Osteocyte (in vitro differentiated cells): Measurements from ENCODE around the gene CNTN1. TPM values are rescaled to one million over a fixed set of nuclear protein-coding genes. Genes with fewer than 3 reads are reported as not detected.

ENCODE experiments used
- DNase-seq: peaks from one replicate; pipeline ENCODE4 v3.0.0; 2021; ENCODE audit warnings: mixed read lengths; ENCODE audit not compliant: unreplicated experiment; ENCODE audit errors: extremely low spot score
- H3K27ac Mint-ChIP-seq: one replicate; pipeline ENCODE4 v1.8.0; 2021; ENCODE audit warnings: mild to moderate bottlenecking, mixed read lengths; ENCODE audit not compliant: unreplicated experiment
- H3K27me3 Mint-ChIP-seq: one replicate; pipeline ENCODE4 v1.8.0; 2021; ENCODE audit warnings: mixed read lengths; ENCODE audit not compliant: unreplicated experiment
- H3K36me3 Mint-ChIP-seq: one replicate; pipeline ENCODE4 v1.8.0; 2021; ENCODE audit warnings: mixed read lengths; ENCODE audit not compliant: unreplicated experiment
- H3K4me1 Mint-ChIP-seq: one replicate; pipeline ENCODE4 v1.8.0; 2021; ENCODE audit warnings: mixed read lengths; ENCODE audit not compliant: unreplicated experiment
- H3K4me3 Mint-ChIP-seq: one replicate; pipeline ENCODE4 v1.8.0; 2021; ENCODE audit warnings: mild to moderate bottlenecking, moderate library complexity, mixed read lengths; ENCODE audit not compliant: unreplicated experiment
- H3K9me3 Mint-ChIP-seq: one replicate; pipeline ENCODE4 v1.8.0; 2021; ENCODE audit warnings: mixed read lengths; ENCODE audit not compliant: unreplicated experiment
- CTCF ChIP-seq: fragments of 200-600 bp; sonication (generic); IDR thresholded peaks from 2 replicates; pipeline ENCODE4 v1.5.0; 2021; ENCODE audit warnings: antibody characterized with exemption, mild to moderate bottlenecking, moderate library complexity
- total RNA-seq: library from RNA; stranded (reverse); gene quantifications from 2 replicates; pipeline ENCODE4 v1.2.1, GENCODE V29; 2021

The CNTN1 gene
- total RNA-seq, 1 donor from 2014 or later: 1.8 TPM

GRCh38 chr12:41013881-41014642, 321.8 kb downstream of the CNTN1 start:
- H3K9me3 Mint-ChIP-seq: peaks cover 17% of the 10 kb centered on the region
- no peak for DNase-seq
- no peaks in the 10 kb centered on the region for H3K36me3 Mint-ChIP-seq
- H3K27me3 Mint-ChIP-seq: peaks cover 15% of the 10 kb centered on the region
- TF ChIP-seq CTCF: no peak
- no peak overlapping the region for H3K4me3 Mint-ChIP-seq
- no peak overlapping the region for H3K27ac Mint-ChIP-seq
- H3K4me1 Mint-ChIP-seq: peaks cover 12% of the 10 kb centered on the region

- no peak for TF ChIP-seq CTCF
- Mint-ChIP-seq H3K9me3 (peaks cover 17% of the 10 kb centered on the region), H3K4me1 (peaks cover 12% of the 10 kb centered on the region), H3K27ac (no peak overlapping the region), H3K27me3 (peaks cover 19% of the 10 kb centered on the region), H3K4me3 (no peak overlapping the region), H3K36me3 (no peaks in the 10 kb centered on the region)
- no peak for DNase-seq
Observed at GRCh38 chr12:41014643-41015020, 322.4 kb downstream of the CNTN1 start.

- Mint-ChIP-seq H3K27me3 (peaks cover 35% of the 10 kb centered on the region), H3K4me3 (no peak overlapping the region), H3K27ac (no peak overlapping the region), H3K36me3 (no peaks in the 10 kb centered on the region), H3K9me3 (no peaks in the 10 kb centered on the region), H3K4me1 (peaks cover 12% of the 10 kb centered on the region)
- no peak for DNase-seq
- no peak for TF ChIP-seq CTCF
Observed at GRCh38 chr12:41018010-41018409, 325.8 kb downstream of the CNTN1 start.

- peaks cover 38% of the 10 kb centered on the region for H3K27me3 Mint-ChIP-seq
Observed at GRCh38 chr12:41019461-41019860, 327.2 kb downstream of the CNTN1 start.

GRCh38 chr12:41023836-41024235, 331.6 kb downstream of the CNTN1 start:
- DNase-seq: no peak
- H3K27ac Mint-ChIP-seq: no peak overlapping the region
- H3K4me3 Mint-ChIP-seq: no peak overlapping the region
- H3K4me1 Mint-ChIP-seq: no peaks in the 10 kb centered on the region
- no peak for TF ChIP-seq CTCF
- peaks cover 23% of the 10 kb centered on the region for H3K27me3 Mint-ChIP-seq
- H3K36me3 Mint-ChIP-seq: no peaks in the 10 kb centered on the region
- no peaks in the 10 kb centered on the region for H3K9me3 Mint-ChIP-seq

More at GRCh38 chr12:41019461-41019860, 327.2 kb downstream of the CNTN1 start:
- Mint-ChIP-seq H3K27ac (no peak overlapping the region), H3K4me3 (no peak overlapping the region), H3K9me3 (no peaks in the 10 kb centered on the region), H3K36me3 (no peaks in the 10 kb centered on the region), H3K4me1 (peaks cover 4% of the 10 kb centered on the region)
- no peak for TF ChIP-seq CTCF
- no peak for DNase-seq
